OCI-LY7 (cell line): ENCODE data around the gene CPNE4.

Experiments
- EZH2phosphoT487 ChIP-seq: fragments of 200-600 bp; sonication (generic); IDR thresholded peaks from 2 replicates; pipeline ENCODE4 v1.6.1; 2018; ENCODE audit warnings: low read depth, borderline replicate concordance, mild to moderate bottlenecking, mixed run types, antibody characterized with exemption, low read length, moderate library complexity, mixed read lengths
- TF ChIP-seq, protein P1 (sequence below): fragments of 200-600 bp; sonication (generic); conservative IDR thresholded peaks from 2 replicates; pipeline ENCODE4 v1.5.1; 2014; ENCODE audit warnings: mild to moderate bottlenecking, antibody characterized with exemption, low read length, moderate library complexity, mixed read lengths

DNA sequence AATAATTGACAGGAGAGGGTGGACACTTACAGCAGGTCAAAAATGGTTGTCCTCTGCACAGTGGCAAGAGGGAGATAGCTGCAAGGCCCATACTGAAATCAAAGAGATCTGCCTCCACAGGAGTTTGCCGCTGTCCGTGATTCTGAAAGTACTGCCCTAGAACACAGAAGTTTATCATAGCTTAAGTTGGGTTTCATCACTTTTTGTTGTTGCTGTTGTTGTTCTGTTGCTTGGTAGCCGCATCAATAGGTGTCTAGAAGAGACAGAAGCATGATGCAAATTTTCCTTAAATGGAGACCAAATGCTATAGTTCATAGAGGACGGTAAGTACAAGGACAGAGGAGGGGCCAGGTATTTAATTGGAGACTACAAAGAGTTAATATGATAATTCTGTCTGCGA, 412.1 kb downstream of the CPNE4 start:
- no peak for TF ChIP-seq EZH2phosphoT487
- TF ChIP-seq, protein P1, sequence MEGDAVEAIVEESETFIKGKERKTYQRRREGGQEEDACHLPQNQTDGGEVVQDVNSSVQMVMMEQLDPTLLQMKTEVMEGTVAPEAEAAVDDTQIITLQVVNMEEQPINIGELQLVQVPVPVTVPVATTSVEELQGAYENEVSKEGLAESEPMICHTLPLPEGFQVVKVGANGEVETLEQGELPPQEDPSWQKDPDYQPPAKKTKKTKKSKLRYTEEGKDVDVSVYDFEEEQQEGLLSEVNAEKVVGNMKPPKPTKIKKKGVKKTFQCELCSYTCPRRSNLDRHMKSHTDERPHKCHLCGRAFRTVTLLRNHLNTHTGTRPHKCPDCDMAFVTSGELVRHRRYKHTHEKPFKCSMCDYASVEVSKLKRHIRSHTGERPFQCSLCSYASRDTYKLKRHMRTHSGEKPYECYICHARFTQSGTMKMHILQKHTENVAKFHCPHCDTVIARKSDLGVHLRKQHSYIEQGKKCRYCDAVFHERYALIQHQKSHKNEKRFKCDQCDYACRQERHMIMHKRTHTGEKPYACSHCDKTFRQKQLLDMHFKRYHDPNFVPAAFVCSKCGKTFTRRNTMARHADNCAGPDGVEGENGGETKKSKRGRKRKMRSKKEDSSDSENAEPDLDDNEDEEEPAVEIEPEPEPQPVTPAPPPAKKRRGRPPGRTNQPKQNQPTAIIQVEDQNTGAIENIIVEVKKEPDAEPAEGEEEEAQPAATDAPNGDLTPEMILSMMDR = no peak
